CD4-positive, alpha-beta T cell treated with Interleukin-17A for 1 hour (primary cell): Measurements from ENCODE around the gene MTUS2.

Experiments
- DNase-seq: peaks from one replicate; pipeline ENCODE4 v3.0.0-alpha.2; 2020

The MTUS2 gene

DNA sequence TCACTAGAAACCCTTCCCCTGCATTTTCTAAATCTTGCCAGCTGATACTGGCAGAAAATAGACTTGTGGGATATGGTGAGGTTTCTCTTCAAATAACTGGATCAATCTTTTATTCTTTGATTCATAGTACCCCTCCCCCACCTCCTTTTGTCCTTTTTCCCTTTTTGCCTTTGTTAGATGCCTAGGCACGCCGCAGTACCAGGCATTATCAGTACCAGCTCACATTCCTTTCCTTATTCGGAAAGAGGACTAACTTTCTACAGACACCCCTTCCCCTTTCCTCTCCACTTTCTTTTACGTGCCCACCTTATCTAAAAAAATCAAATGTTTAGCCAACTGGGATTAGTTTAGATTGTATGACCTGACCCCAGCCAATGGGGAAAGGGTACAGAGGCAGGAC is 226.4 kb downstream of the MTUS2 start:
- DNase-seq: no peak

DNA sequence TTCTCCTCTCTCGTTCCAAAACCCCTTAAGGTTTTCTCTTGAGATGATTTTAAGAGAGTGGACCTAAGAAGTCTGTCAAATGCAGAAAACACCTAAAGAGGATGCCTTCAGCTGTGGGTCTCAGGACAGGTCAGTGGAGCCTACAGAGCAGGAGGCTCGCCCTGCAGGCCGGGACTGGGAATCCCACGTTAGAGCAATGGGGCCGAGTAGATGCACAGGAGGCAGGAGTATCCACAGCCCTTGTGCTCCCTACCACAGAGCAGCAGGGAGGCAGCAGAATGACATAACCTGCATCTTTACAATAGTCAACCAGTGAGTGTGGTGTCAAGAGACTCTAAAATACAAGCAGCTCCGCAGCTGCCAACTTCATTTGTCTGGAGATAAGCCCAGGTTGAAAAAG is 229.4 kb downstream of the MTUS2 start:
- DNase-seq: no peak

DNA sequence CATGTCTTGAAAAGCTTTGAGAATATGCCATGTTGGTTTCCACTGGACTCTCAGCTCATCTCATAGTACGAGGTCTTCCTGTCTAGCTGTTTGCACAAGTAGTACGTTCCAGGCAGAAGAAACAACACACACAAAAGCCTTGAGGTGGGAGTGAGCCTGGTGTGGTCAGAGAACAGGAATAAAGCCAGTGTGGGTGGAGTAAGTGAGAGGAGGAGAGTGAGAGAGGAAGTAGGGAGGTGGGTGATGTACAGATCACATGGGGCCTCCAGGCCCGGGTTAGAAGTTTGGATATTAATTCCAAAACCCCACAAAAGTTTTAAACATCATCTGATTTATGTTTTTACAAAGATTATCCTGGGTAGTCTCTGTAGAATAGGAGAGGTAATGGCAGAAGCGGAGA is 230.6 kb downstream of the MTUS2 start:
- DNase-seq: no peak

DNA sequence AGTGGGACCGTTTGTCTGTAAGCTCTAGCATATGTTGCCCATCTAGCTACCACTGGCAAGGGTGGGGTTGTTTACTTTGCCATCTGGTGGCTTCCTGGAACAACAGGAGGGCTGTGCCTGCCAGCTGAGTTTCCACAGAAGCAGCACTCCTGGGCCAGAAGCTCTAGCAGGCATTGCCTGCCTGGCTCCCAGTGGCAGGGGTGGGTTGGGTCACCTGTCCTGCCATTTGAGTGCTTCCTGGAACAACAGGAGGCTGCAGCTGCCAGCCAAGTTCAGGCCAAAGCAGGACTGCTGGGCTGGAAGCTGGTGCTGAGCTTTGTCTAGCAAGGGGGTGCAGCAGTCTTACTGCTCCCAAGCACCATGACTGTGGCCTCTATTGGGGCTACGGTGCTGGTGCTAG is 239.7 kb downstream of the MTUS2 start:
- DNase-seq: no peak

DNA sequence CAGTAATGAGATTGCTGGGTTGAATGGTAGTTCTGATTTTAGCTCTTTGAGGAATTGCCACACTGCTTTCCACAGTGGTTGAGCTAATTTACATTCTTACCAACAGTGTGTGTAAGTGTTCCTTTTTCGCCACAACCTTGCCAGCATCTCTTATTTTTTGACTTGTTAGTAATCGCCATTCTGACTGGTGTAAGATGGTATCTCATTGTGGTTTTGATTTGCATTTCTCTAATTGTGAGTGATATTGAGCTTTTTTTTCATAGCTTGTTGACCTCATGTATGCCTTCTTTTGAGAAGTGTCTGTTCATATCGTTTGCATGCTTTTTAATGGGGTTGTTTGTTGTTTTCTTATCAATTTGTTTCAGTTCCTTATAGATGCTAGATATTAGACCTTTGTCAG is 245.0 kb downstream of the MTUS2 start:
- no peak for DNase-seq

DNA sequence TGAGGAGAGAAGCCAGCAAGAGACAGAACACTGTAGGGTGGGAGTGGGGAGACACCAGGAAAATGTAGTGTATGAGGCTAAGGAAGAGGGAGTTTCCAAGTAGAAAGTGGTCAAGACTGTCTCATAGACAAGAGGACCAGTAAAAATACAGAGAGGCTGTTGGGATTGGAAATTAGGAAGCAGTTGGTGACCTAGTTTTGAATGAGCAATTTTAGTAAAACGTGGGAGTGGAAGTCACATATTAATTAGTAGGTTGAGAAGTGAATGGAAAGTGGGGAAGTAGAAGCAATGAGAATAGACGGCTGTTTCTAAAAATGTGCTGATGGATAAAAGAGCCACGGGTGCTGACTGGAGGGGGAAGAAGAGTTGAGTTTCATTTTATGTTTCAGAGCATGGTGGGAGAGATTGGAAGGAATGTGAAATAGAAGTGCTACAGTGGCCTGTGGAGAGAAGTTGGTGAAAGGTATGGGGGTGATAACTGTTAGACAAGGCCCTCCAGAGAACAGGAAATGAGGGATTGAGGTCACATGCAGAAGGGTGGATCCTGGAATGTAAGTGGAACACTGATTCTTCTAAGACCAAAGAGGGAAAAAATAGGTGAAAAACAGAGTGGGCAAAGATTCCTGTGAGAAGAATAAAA is 247.3 kb downstream of the MTUS2 start:
- DNase-seq: no peak

DNA sequence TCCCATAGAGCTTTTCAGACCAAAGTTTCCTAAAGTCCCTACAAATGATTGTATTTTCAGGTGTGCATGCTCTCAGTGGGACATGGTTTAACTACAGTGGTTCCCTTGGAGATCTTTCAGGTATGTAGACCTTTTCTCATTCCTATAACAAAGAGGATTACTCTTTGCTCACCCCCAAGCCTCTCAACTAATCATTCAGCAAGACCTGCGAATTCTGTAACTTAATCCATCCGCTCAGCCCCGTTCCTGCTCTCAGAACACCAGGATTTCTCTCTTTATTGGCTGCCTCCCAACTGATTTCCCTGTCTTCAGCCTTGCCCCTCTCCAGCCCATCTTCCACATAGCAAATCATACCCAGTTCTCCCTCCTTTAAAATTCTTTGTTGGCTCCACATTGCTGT is 253.6 kb downstream of the MTUS2 start:
- no peak for DNase-seq

DNA sequence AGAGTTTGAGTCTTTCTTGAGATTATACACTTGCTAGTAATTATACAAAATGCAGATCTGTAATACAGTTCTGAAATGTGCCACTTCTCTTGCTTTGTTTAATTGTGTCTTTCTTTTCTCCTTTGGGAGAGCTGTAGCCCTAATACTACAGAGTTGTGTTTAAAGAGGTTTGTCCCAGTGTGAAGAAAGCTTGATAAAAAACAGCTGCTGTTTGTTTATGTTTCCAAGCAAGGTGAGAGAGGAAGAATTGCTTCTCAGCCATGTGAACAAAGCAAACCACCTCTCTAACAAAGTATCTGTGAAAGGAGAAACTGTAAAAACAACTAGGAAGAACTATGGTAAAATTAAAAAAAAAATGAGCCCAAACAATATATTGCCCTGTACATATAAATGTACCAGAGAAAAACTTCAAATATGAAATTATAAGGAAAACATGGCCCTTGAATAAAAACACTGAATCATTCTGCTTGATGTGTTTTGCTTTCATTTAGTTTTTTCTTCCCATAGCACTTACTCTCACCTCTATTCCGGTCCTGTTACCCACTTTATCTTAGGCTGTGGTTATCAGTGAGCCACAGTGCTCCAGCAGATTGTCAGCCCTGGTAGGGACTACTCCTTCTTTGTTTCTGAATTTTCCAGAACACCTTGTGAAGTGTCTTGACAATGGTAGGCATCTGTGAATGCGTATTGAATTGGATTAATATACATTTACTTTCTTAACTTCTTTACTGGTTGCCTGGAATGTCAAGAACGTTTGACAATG is 257.1 kb downstream of the MTUS2 start:
- DNase-seq: no peak

DNA sequence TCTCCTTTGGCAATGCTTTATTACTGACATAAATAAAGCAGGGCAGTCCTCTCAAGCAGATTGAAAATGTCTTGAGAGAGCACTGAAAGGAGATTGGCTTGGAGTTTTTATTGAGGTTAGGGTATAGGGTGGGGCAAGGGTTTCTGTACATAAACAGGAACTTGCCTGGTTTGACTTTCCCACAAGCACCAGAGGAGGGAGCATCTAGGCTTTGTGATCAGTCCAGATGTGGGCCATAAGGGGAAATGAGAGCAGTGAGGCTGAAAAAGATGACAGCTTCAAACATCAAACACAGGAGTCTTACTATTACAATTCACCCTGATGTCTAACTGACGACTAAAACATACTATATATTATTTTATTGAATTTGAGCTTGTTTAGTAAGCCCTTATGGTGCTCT is 260.9 kb downstream of the MTUS2 start:
- peak; percentile 75 for DNase-seq

DNA sequence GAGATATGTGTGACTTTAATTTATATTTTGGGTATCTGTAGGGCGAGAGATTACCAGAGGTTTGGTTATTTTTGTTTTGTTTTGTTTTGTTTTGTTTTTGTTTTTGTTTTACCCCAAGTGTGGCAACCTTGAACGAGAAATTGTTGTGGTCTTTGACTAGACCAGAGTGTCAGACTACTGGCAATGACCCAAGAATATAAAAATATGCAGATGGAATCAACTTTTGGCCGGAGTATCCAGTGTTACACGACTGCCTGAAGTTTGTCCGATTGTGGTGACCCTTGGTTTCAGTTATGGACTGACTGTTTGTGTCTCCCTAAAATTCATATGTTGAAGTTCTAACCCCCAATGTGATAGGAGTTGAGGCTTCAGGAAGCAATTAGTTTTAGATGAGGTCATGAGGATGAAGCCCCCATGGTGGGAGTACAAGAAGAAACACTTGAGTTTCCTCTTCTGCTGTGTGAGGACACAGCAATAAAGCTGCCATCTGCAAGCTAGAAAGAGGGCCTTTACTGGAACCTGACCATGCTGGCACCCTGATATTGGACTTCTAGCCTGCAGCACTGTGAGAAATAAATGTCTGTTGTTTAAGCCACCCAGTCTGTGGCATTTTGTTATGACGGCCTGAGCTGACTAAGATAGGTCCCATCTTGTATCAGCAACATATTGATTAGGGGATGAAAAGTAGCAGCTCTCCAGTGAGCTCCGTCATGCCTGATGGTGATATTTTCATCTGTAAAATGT is 261.7 kb downstream of the MTUS2 start:
- DNase-seq: no peak

DNA sequence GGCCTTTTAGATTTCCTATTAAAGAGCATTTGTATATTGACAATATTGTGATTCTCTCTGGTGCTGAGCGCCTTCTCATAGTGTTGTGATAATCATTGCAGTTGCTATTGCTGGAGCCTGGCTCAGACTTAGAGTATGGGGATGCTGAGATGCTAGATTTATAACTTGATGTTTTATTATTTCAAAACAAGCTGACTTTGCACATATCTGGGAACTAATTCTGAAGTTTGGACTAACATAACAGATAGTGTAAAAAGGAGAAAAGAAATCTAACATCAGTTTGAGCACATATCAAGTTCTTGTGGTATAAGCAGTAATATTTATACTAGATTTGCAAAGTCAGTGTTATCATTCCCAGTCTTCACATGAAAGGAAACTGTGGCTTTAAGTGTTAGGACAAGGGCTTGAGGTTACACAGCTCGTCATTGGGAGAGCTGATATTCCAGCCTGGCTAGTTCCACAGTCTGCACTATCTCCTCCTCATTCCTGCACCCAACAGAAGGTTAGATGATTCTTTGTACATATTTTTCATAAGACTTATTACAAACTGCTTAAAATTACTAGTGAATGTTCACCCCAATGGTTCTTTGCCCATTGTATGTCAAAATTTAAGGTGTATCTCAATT is 279.8 kb downstream of the MTUS2 start:
- DNase-seq: no peak

DNA sequence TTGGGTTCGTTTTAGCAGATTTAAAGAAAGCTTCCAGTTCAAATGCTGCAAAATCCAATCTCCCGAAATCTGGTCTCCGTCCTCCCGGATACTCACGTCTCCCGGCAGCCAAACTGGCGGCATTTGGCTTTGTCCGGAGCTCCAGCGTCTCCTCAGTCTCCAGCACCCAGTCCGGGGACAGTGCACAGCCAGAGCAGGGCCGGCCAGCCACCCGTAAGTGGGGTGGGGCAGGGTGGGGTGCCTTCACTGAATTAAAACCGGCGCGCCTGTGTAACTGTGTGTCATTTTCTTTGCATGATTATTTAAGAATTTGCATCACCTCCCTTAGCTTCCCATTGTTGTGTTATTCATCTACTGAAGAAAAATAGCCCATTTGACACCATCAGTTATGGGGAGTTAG is 280.6 kb downstream of the MTUS2 start:
- no peak for DNase-seq

DNA sequence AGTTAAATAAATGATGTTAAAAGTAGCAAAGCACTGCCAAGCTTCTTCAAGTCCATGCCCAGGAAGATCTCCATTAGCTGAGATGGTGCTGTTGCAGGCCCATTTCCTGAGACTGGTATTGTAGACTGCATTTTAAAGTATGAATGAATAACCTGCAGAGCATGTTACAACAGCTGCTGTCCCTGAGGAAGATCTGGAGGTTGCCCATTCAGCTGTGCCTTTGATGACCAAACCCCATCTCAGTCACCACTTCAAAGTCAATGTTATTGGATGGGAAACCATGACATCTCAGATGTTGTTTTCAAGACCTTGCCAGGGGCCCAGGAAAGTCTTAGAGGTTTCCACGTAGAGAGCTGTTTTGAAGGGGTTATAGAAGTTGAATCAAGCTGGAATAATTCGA is 281.3 kb downstream of the MTUS2 start:
- DNase-seq: no peak

DNA sequence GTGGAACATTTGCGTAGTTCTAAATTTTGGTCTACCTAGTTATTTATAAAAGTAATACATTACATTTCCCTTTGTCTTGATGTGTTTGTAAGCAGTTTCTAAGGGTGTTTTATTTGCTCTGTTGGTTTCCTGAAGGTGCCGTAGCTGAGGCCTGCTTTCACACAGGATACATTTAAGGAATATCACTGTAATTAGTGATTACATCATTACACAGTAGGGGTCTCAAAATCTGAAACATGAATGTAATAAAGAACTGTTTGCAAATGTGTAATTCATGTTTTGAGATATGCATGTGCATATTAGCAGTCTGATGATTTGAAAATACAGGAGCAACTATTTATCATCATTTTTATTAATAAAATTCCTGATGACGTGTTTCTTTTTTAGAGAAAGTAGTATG is 281.8 kb downstream of the MTUS2 start:
- DNase-seq: no peak

DNA sequence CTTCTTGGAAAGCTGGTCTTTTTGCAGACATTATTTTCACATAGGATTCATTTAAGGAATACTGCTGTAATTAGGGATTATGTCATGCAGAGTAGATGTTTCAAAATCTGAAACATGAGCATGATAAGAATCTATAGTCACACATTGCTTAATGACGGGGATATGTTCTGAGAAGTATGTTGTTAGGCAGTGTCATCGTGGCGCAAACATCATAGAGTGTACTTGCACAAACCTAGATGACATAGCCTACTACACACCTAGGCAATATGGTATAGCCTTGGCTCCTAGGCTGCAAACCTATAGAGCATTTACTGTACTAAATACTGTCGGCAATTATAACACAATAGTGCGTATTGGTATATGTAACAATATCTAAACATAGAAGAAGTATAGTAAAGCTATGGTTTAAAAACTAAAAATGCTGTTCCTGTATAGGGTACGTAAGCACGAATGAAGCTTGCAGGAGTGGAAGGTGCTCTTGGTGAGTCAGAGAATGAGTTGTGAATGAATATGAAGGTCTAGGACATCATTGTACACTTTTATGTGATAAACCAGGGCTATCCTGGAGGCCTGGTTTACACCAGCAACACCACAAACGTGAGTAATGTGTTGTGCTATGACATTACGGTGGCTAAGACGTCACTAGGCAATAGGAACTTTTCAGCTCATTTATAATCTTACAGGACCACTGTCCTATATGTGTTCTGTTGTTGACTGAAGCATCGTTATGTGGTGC is 283.1 kb downstream of the MTUS2 start:
- no peak for DNase-seq

DNA sequence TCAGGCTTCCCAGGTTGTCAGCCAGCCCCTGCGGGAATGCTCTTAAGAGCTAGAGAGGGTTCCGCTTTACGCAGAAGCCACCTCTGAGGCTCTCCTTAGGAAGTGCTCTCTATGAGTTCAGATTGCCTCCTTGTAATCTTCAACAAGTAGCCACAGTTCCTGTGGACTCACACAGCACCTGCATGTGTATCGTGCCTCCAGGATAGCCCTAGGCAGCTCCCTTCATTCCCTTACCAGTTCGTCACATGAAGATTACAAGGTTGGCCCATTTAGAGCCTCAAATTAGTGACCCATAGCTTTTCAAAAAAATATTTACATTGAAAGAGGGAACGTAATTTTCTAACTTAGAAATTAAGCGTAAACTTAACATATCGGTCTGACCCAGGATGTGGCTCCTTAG is 284.3 kb downstream of the MTUS2 start:
- DNase-seq: no peak

DNA sequence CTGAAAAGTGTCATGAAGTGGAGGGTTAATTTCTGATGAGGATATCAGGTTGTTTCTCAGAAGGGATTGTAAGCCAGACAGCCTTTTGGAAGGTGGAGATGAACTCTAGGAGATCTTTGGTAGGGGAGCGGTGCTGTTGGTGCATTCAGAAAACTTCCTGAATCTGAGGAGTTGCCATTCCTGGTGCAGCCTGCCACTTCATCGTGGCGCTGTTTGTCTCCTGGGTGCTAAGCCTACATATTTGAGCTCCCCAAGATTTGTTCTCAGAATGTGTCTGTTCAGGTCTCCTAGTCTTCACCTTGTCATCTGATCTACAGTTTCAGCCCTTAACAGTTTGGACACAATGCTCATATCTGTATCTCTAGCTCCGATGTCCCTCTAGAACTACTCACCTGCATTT is 285.6 kb downstream of the MTUS2 start:
- no peak for DNase-seq

DNA sequence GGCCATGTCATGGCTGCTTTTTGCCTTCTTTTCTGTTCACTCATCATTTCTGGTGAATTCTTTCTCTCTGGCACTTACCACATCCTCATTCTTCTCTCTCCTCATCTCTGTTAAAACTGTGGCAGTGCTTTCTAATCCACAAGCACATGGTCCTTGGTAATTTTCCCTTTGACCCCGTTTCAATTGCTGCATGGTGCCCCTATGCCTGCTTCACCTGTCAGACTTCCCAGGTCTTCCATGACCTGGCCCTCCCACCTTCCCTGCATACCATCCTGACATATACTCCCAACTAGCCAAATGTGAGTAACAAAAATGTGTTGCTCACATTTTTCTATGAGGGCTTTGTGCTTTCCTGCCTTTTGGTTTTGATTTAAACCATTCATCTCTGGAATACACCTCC is 286.5 kb downstream of the MTUS2 start:
- no peak for DNase-seq

DNA sequence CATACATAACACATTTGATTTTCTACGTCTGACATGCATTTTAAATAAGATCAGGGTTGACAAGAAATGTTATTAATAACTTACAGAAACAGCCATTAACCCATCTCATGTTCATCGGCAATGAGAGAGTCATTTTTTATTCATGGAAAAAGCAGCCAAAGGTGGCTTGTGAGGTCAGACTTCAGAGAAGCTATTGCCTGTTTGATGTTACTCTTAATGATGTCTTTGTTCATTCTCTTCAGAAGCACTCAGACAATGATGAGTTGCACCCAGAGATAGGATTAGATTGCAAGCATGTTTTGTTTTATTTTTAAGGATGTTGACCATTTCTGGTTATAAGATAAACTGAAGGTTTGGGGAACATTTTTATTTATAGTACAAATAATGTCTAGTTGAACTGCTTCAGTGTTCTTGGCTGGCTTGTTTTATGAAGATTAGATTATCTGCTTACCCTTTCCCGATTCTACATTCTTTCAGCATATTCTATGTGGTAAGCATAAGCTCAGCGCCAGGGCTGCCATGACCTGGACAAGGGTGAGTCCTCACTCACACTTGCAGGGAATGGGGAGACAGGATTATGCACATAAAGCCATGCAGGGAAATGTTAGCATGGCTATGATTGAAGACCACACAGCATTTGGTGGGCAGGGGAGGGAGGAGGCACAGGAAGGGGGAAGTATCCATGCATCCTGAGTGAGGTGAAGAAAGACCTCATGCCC is 288.1 kb downstream of the MTUS2 start:
- no peak for DNase-seq

DNA sequence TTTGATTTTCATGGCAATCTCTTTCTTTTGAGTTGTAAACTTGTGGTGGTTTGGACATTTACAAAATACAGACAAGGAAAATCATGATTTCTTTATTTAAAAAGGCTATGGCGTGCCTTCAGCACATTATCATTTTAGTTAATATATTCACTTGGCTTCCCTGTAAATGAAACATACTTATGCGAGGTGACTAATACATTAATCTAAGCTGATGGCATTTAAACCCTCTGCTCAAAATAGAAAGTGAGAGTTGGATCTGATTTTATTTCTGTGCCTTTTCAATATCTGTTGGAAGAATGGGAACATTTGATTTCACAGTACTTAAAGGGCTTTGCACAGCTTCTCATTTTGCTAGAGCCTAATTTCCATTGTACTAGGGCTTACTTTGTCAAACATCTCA is 289.8 kb downstream of the MTUS2 start:
- no peak for DNase-seq

DNA sequence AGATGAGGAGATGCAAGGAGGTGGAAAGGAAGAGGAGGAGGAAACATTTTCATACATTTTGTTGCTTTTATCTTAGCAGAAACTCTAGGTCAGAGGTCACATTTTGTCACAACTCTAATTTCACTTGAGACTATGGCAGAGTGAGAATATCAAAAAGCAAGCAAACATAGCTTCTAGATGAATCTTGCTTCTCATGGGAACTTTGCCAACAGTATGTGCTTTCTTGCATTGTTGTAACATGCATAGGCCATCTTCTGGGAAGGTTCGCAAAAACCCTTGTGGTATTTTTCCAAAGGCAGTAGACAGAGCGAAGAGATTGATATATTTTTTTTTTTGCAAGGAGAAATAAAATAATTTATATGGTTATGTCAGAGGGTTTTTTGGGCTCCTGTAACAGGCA is 291.3 kb downstream of the MTUS2 start:
- no peak for DNase-seq

DNA sequence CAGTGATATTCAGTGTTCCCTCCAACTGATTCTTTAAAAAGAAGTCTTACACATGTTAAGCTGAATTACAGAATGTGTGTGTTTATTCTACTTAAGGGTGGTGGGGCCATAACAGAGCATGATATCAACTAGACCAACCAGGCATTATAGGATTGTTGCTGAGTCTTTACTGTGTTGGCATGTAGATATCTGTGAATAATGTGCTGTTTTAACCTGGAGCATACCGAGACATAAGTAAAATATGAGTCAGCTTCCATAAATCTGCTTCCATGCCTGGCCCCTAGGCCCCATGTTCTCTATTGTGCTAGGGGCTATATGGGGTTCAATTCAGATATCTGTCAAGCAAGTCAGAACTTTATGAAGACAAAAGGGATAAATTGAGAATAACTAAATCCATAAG is 295.7 kb downstream of the MTUS2 start:
- no peak for DNase-seq
